LNCAP (cell line): ENCODE measurements around the gene NRAP.

Experiments
- TF ChIP-seq, protein P1 (sequence below): fragments of 450-650 bp; IDR thresholded peaks from 2 replicates; pipeline ENCODE4 v1.5.1; 2017; ENCODE audit warnings: mild to moderate bottlenecking

The NRAP gene

DNA sequence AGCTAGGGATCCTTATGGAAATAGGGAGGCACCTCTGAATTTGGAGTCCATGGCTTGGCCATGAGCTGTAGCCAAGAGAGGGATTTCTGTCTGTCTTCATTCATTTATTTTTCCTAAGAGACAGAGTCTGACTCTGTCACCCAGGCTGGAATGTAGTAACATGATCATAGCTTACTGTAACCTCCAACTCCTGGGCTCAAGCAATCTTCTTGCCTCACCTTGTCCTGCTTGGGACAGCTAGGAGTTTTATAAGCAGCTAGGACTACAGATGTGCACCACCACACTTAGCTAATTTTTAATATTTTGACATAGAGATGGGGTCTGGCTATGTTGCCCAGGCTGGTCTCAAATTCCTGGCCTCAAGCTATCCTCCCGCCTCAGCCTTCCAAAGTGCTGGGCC is 119.4 kb downstream of the NRAP start:
- TF ChIP-seq, protein P1, sequence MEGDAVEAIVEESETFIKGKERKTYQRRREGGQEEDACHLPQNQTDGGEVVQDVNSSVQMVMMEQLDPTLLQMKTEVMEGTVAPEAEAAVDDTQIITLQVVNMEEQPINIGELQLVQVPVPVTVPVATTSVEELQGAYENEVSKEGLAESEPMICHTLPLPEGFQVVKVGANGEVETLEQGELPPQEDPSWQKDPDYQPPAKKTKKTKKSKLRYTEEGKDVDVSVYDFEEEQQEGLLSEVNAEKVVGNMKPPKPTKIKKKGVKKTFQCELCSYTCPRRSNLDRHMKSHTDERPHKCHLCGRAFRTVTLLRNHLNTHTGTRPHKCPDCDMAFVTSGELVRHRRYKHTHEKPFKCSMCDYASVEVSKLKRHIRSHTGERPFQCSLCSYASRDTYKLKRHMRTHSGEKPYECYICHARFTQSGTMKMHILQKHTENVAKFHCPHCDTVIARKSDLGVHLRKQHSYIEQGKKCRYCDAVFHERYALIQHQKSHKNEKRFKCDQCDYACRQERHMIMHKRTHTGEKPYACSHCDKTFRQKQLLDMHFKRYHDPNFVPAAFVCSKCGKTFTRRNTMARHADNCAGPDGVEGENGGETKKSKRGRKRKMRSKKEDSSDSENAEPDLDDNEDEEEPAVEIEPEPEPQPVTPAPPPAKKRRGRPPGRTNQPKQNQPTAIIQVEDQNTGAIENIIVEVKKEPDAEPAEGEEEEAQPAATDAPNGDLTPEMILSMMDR, result no peak

DNA sequence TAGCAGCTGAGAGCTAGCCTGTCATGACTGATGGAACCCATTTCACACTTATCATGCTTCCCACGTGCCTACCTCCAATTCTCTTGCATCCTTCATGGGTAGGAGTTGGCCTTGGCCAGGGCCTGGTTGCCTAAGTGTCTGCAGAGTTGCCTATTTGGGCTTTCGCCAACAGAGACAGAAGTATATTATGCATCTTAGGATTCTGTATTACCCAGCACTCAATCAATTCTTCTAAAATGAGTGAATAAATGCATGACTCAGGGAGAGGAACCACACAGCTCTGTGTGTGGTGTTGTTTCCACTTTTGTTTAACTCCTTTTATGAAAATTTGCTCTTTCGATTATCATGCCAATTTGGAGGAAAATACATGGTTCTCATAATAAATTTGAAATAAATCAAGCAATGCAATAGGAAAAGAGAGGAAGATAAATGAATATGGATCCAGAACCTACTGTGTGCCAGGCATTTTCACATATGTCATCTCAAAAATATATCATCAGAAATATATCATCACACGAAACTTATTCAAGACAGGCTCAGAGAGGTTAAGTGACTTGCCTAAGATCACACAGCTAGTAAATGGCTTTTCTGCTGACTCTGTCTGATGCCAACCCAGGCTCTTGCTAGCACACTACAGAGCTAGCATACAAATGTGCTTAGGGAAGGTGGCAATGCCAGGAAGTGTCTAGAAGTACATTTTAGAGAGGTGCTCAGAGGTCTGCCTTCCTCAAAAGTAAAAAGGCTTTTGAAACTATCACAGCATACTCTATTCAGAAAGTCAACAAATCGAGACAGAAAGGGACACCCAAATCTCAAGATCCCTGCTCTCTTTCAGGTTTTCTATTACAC is 120.5 kb downstream of the NRAP start:
- TF ChIP-seq, protein P1, result no peak

DNA sequence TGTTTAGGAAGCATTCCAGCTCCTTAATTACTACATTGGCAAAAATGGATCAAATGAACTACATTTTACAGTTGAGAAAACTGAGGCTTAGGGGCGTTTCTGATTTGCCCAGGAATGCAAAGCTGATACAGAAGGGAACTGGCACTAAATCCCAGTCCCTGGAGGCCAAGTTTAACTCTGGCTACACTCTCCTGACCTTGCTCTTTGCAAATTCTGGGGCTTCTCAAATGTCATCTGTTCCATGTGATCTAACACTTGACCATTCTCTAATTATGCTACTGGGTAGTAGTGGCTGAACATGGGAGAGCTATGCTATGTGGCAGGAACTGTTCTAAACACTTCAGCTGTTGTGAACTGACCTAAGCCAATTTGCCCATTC is 122.3 kb downstream of the NRAP start:
- TF ChIP-seq, protein P1, result no peak

- TF ChIP-seq, protein P1, result no peak
These were observed 122.8 kb downstream of the NRAP start for GRCh38 chr10:113540845-113541548.

GRCh38 chr10:113539789-113540188 is 124.1 kb downstream of the NRAP start:
- TF ChIP-seq, protein P1, result no peak
